Muscle of arm (tissue), 12 donors: ENCODE measurements around the gene PEPD. TPM values are rescaled to one million over a fixed set of nuclear protein-coding genes. Genes with fewer than 3 reads are reported as not detected.

Experiments
- DNase-seq: peaks from one replicate; pipeline ENCODE4 v3.0.0-alpha.2; 2013
- polyA plus RNA-seq, 12 donors: library from polyadenylated mRNA; unstranded; fragments of 120-200 nt; gene quantifications; one replicate each; pipeline ENCODE4 v1.2.1, GENCODE V29; 2013; ENCODE audit not compliant: insufficient read length in 12 of 12

Gene PEPD
- polyA plus RNA-seq, 12 donors, result 33.0 to 73.6 (median 43.2) TPM; not detected in 1

DNA sequence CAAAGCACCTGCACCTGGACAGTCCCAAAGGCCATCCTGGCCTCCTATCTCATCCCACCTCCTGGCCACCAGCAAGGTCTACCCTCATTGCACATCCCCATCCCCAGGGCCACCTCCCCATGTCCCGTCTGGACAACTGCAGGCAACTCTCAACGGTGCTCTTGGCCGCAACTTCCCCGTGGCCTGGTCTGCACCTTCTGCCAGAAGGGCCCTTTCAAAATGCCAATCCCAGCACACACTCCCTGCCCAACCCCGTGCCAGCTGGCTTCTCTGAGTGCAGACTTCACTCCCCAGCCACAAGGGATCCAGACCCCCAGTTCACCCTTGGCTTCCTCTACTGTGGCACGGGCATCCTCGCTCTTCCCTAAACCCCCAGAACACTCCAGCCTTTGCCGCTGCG is 8.2 kb downstream of the PEPD start:
- DNase-seq, result no peak

DNA sequence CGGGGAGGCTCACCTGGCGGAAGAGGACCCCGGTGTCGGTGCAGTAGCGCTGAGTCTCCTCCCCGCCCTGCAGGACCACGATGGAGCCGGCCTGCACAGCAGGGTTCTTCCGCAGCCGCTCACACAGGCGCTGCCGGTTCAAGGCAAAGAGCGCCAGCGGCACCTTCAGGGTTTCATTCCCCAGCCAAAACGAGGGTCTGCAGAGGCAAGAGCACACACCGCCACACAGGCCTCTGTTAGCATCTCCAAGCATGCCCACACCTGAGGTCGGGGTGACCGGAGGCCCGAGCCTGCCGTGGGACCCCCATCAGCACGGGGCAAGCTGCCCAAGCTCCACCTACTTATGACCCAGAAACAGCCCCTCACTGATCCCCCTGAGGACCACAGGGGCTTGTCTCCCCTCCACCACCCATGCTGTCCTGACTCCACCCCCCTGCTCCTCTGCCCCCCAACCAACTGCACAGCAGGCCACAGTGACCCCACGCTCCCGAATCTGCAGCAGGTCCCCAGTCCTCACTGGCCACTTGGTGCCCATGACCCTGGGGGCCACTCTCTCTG is 8.9 kb downstream of the PEPD start:
- no peak for DNase-seq

DNA sequence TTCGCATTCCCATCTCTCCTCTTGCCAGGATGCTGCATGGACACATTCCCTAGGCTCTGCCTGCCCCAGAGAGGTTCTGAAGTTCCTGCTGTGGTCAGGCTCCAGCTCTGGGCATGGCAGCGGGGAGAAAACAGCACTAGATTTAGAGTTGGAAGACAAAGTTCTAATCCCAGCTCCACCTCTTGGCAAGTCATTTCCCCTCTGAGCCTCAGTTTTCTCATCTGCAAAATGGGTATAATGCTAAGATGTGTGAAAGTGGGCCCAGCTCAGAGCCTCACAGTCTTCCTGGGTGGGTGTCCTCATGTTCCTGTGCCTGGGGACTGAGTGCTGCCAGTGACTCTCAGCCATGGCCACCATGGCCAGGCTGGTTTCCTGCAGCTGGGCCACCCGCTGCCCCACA is 9.6 kb downstream of the PEPD start:
- DNase-seq, result no peak

DNA sequence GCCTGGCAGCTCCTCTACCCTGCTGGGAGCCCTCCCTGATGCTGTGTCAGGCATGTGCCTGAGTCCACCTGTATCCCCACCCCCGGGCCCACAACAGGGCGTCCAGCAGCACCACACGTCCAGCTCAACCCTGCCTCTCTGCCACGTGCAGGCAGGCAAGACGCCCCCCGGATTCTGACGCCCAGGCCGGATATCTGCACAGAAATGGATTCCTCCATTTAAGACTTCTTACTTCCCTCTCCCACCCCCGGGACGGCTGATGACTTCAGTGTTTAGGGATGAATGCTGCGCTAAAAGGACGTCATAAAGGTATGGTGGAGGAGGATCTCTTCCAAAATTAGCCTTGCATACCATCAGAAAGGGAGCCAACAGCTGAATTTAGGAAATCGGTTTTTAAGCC is 10.2 kb downstream of the PEPD start:
- DNase-seq, result no peak

DNA sequence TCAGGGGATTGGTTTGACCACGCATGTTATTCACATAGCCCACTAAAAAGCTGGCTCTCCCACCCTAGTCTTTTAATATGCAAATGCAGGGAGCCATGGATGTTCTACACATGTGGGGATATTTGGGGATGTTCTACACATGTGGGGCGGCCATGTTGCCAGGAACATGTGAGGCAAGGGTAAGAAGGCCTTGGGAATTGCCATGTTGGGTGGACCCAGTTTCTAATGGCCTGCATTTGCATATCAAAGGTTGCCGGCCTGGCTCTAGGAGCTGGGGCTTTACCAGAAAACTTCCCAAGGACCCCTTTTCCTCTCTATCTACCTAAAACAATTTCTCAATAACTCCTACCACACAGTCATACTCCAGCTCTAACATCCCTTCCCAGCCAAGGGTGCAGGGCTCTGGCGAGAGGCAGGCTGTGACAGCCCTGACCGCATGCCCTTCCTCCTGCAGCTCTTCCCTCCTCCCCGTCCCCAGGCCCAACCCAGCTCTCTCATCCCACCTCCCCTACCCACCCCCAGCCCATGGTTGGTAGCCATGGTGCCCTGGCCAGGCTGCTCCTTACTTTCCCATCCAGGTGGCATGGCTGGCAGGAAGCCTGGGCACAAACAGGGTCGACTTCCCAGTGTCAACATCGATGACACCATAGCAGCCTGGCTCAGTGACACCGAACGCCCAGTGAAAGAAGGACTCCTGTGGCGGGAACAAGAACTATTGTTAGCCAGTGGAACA is 11.0 kb downstream of the PEPD start:
- no peak for DNase-seq

DNA sequence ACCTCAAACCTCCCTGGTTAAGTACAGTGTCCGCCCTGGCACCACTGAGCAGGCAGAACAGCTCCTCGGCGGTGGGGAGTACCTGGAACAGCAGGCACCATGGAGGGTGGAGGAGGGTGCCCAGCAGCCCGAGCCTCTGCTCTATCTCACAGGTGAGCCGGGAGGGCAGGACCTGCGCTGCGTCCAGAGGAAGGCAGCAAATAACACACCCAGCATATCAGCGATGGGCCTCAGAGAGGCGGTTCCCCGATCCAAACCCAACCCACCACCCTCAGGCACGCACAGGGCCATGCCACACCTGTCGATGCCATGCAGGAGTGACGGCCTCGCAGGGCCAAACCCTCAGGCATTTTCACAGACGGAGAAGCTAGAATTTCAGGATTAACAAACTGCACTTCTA is 11.8 kb downstream of the PEPD start:
- no peak for DNase-seq

DNA sequence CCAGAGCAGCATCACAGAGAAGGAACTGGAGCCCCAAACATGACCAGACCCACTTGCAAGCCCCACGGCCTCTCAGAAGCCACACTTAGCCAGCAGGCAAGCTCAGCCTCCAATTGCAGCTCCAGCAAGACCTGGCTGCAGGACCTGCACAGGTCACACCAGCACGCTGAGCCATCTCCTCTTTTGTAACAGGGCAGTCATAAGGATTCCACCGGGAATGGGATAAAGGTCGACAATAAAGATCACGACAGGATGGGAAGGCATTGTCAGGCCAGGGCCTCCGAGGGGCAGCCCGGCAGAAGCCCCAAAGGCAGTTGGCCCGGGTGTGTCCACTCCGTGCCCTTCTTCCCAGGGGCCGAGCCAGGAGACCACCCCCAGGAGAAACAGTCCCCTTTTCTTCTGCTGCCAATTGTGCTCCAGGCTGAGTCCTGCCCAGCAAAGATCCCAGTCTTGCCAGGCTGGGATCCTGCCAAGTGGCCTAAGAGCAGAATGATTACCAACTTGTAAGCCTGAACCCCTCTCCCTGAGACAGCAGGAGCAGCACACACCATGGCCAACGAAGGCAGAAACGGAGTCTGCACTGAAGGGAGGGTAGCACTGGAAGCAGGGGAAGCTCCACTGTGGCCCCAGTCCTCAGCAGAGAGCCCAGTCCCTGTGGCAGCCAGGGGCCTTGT is 12.5 kb downstream of the PEPD start:
- no peak for DNase-seq

DNA sequence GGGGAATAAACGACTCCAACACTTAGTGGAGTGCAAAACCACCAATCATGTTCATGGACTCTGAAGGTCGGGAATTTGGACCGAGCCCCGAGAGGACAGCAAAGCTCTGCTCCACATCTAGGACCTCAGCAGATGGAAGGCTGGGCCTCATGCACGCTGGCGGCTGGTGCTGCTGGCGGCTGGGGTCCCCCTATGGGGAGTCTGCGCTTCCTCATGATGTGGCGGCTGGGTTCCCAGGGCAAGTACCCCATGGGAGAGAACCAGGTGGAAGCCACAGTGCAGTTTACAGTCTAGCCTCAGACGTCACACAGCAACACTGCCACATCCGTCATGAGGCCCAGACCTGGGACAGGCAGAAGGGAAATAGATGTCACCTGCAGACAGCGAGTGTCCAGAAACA is 13.2 kb downstream of the PEPD start:
- no peak for DNase-seq

DNA sequence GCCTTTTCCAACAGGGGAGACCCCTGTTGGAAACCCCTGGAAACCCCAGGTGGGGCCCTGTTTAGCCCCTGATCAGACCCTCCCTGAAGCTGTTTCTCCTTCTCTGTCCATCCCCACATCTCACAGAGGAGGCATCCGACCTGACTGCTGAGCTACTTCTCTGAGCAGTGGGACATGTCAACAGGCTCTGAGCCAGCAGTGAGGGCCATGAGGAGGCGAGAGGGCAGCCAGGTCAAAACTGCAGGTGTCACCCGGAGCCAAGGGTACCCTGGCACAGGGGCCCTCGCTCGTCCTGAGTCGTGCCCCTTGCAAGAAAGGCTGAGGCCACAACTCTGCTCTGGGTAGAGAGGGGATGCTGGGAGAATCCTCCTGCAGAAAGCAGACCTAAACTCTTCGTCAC is 13.6 kb downstream of the PEPD start:
- DNase-seq, result no peak

DNA sequence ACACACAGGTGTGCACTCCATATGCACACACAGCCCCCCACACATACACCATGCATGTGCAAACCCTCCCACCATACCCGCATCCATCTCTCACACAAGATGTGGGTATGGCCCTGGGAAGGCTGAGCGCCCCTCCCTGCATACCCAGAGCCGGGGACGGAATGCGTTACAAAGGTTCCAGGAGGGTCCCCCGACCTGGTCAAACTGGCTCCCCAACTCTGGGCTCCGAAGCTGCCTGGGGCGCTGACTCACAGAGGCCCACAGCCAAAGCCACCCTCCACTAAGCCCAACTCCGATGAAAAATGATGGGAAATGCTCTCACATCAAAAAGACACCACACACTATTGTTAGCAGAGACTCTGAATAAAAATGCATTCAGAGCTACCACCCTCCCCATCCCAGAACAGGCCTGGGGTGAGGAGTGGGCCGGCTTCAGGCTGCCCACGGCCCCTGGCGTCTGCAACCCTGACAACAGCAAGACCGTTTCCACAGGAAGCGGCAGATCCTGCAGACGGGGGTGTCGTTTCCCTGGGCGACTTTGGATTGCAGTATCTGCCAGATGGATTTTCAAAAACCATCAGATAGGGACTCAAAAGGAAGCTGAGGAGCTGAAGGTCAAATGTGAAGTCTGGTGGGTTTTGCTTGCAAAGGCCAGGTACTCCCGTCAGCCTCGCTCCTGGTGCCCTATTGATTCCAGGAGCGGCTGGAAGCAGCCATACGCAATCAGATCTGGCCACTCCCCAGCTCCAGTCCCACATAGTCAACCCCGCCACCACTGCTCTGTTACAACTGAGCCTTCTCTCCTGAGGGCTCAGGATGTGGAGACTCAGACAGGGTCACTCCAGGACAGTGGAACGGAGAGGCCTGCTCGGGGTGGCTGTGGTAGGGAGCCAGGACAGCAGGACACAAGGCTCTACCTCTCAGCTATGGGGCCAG is 14.3 kb downstream of the PEPD start:
- no peak for DNase-seq

DNA sequence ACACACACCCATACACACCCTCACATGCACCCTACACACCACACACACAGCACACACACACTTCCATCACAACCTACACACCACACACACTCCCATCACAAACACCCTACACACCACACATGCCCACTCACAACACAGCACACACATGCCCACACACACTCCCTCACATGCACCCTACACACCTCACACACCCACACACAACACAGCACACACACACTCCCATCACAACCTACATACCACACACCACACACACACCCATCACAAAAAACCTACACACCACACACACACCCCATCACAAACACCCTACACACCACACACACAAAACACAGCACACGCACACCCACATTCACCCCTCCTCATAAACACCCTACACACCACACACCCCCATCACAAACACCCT is 15.1 kb downstream of the PEPD start:
- DNase-seq, result no peak

DNA sequence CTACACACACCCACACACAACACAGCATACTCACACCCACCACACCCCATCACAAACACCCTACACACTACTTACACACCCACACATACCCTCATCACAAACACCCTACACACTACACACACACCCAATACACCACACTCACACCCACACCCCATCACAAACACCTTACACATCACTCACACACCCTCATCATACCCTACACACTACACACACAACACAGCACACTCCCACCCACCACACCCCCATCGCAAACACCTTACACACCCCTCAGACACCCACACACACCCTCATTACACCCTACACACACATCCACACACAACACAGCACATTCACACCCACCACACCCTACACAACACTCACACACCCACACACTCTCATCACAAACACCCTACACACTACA is 15.8 kb downstream of the PEPD start:
- DNase-seq, result no peak

DNA sequence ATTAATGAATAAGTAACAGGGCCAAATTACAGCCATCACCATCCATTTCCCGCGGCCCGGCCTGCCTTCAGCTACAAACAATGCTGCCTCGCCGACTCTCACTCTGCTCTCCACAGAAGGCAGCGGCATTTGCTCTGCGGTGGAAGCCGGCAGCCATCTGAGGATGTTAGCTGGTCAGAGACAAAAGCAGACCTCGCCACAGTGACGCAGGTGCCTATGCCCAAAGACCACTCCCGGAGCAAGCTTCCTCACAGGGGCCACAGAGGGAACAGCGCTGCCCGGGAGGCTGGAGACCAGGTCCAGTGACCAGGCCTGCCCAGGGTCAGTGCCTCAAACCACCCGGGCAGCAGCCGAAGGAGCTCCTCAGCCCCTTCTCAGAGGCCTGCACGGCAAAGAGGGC is 16.4 kb downstream of the PEPD start:
- DNase-seq, result no peak

DNA sequence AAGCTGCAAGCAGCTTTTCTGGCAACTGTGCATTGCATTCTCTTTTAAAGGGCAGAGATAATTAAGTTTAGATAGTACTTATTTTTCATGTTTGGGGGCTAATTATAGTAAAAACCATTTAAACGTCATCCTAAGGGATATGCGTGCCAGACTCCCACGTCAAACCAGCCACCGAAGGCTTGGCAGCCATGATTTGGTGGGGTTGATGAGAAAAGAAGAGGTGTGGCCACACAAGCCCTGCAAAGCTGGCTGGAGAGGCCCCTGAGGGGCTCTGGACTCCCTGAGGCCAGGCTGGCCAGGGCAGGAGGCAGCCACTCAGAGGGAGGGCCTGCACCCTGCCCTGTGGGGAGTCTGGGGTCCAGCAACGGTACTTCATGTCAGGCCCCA is 17.5 kb downstream of the PEPD start:
- DNase-seq, result no peak

DNA sequence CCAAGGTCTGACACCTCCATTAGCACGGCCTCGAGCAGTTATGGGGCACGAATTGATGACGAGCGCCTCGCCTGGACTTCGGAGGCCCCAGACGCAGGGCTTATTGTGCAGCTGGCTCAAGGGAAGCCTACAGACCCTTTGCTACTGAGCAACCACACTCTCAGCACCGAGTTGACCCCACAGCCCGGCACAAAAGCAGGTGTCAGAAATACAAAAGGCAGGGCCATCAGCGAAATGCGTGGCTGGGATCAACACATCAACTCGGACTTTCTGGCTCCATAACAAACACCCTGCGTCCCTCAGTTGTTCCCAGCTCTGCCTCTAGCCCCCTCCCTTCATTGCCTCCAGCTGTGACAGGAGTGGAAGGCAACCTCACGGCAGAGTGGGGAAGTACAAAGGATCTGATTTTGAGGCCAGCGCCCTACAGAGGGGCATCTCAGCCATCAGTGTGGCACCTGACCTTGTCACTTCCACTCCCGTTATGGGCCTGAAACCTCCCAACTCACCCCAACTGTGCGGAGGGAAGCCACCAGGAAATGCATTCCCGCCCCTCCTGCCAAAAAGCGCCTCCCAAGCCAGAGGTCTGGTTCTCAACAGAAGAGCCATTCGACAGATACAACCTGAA is 18.0 kb downstream of the PEPD start:
- DNase-seq, result no peak

DNA sequence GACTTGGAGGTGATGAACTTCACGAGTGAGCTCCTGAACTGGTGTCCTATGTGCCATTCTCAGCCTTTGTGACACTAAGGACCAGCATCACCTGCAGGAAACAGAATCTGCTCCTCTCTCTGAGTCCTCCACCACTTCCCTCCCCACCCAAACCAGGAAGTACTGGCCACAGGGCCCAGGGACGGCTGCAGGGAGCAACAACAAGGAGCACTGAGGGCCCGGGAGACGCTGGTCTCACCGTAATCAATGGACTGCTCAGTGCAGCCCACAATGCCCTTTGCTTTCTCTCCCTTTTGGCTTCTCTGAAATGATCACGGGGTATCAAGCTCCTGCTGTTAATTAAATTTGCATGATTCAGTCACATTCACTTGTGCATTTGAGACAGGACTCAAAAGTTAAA is 18.6 kb downstream of the PEPD start:
- DNase-seq, result no peak

DNA sequence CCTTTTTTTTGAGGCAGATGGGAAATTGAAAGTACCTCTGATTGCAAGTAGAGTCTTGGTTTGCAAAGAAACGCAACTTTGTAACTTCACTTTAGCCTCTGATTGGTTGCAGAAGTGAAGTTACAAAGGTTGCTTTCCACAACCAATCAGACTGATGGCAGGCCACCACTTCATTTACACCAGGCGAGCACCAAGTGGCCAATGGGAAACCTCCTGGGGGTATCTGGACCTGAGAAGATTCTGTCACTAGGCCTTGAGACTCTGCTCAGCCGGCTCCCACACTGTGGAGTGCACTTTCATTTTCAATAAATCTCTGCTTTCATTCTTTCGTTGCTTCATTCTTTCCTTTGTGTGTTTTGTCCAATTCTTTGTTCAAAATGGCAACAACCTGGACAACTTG is 19.1 kb downstream of the PEPD start:
- DNase-seq, result no peak

DNA sequence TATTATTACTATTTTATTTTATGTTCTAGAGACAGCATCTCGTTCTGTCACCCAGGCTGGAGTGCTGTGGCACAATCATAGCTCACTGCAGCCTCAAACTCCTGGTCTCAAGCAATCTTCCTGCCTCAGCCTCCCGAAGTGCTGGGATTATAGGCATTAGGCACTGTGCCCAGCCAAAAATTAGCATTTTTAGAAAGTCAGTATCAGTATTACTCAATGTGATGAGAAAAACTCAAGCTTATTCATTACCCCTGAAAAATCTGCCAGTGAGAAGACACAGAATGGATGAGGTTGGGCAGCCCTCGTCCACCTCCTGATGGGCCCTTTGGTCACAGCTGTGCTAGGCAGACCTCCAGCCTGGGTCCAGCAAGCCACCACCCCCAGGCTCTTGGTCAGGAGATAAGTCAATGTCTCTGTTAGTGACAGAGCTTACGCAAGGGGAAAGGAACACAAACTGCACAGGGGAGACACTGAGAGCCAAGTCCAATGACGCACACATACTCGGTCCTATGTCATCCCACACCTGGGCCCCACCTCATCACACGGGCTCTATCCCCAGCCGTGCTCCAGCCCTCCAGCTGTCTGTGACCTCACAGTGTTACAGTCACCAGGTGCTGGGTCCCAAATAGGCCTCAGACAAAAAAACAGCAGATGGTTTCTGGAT is 19.8 kb downstream of the PEPD start:
- no peak for DNase-seq

DNA sequence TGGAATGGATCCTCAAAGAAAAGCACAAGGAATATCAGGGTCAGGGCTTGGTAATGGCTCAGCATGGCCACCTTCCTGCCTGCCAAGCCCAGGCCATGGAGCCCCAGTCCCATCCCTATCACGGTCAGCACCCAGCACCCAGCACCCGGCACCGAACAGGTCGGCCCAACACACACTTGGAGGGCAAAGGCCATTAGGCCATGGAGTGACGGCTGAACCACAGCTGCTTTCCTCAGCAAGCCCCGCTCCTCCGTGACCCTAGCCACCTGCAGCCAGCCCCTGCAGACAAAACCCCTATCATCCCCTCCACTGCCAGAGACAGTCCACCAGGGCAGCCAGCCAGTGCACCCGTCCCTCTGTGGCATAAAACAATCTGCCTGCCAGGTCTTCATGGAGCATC is 20.6 kb downstream of the PEPD start:
- no peak for DNase-seq

DNA sequence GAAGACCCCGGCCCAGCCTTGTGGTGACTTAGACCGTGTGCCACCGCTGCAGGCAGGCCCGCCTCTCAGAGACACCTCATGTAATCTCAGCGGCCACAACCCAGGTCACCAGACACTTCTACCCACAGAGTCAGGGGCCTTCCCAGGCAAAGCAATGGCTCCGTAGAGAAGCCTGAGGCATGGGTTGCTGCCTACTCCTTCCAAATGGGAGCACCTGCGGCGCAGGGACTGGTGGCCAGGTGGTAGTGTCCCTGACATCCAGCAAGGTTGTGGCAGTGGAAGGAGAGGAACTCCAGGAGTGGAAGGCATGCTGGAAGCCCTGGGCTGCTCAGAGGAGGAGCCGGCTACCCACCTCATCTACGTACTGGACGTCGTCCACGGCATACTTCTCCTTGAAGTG is 21.0 kb downstream of the PEPD start:
- DNase-seq, result no peak
